ENCODE measurements around the gene TRIM33. TPM values are rescaled to one million over a fixed set of nuclear protein-coding genes. Genes with fewer than 3 reads are reported as not detected.

TRIM33 gene
- total and polyA plus RNA-seq, 2 of the 8 experiments (the other 6 are each of a cell fraction or from before 2014, with no cell fraction given) = 17.1 to 52.3 TPM

DNA sequence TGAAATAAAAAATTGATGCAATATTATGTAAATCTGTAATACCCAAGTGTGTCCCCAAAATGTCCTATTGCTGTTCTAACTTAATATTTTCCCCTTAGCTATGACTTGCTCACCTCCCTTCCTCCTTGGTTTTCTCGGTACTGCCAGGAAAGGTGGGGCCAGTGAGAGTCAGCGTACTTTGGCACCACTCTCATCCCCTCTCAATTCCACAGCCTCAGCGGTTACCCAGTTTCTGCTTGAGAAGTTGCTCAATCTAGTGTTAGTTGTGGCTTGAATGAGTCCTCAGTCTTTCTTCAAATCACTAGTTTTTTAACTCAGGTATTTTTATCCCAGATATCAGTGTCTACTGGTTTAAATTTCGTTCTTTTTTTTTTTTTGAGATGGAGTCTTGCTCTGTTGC is 38.1 kb upstream of the TRIM33 start (continued):
- TF ChIP-seq, protein P1, sequence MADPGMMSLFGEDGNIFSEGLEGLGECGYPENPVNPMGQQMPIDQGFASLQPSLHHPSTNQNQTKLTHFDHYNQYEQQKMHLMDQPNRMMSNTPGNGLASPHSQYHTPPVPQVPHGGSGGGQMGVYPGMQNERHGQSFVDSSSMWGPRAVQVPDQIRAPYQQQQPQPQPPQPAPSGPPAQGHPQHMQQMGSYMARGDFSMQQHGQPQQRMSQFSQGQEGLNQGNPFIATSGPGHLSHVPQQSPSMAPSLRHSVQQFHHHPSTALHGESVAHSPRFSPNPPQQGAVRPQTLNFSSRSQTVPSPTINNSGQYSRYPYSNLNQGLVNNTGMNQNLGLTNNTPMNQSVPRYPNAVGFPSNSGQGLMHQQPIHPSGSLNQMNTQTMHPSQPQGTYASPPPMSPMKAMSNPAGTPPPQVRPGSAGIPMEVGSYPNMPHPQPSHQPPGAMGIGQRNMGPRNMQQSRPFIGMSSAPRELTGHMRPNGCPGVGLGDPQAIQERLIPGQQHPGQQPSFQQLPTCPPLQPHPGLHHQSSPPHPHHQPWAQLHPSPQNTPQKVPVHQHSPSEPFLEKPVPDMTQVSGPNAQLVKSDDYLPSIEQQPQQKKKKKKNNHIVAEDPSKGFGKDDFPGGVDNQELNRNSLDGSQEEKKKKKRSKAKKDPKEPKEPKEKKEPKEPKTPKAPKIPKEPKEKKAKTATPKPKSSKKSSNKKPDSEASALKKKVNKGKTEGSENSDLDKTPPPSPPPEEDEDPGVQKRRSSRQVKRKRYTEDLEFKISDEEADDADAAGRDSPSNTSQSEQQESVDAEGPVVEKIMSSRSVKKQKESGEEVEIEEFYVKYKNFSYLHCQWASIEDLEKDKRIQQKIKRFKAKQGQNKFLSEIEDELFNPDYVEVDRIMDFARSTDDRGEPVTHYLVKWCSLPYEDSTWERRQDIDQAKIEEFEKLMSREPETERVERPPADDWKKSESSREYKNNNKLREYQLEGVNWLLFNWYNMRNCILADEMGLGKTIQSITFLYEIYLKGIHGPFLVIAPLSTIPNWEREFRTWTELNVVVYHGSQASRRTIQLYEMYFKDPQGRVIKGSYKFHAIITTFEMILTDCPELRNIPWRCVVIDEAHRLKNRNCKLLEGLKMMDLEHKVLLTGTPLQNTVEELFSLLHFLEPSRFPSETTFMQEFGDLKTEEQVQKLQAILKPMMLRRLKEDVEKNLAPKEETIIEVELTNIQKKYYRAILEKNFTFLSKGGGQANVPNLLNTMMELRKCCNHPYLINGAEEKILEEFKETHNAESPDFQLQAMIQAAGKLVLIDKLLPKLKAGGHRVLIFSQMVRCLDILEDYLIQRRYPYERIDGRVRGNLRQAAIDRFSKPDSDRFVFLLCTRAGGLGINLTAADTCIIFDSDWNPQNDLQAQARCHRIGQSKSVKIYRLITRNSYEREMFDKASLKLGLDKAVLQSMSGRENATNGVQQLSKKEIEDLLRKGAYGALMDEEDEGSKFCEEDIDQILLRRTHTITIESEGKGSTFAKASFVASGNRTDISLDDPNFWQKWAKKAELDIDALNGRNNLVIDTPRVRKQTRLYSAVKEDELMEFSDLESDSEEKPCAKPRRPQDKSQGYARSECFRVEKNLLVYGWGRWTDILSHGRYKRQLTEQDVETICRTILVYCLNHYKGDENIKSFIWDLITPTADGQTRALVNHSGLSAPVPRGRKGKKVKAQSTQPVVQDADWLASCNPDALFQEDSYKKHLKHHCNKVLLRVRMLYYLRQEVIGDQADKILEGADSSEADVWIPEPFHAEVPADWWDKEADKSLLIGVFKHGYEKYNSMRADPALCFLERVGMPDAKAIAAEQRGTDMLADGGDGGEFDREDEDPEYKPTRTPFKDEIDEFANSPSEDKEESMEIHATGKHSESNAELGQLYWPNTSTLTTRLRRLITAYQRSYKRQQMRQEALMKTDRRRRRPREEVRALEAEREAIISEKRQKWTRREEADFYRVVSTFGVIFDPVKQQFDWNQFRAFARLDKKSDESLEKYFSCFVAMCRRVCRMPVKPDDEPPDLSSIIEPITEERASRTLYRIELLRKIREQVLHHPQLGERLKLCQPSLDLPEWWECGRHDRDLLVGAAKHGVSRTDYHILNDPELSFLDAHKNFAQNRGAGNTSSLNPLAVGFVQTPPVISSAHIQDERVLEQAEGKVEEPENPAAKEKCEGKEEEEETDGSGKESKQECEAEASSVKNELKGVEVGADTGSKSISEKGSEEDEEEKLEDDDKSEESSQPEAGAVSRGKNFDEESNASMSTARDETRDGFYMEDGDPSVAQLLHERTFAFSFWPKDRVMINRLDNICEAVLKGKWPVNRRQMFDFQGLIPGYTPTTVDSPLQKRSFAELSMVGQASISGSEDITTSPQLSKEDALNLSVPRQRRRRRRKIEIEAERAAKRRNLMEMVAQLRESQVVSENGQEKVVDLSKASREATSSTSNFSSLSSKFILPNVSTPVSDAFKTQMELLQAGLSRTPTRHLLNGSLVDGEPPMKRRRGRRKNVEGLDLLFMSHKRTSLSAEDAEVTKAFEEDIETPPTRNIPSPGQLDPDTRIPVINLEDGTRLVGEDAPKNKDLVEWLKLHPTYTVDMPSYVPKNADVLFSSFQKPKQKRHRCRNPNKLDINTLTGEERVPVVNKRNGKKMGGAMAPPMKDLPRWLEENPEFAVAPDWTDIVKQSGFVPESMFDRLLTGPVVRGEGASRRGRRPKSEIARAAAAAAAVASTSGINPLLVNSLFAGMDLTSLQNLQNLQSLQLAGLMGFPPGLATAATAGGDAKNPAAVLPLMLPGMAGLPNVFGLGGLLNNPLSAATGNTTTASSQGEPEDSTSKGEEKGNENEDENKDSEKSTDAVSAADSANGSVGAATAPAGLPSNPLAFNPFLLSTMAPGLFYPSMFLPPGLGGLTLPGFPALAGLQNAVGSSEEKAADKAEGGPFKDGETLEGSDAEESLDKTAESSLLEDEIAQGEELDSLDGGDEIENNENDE (IDR thresholded peaks at IDR 0.05; ENCODE audit: insufficient replicate concordance, low read length) = no peak
- TF ChIP-seq ZNF274 (IDR thresholded peaks at IDR 0.05; ENCODE audit: borderline replicate concordance, extremely low read depth, low read length) (no peak), GTF2F1 (IDR thresholded peaks at IDR 0.05; ENCODE audit: borderline replicate concordance, low read depth, low read length) (no peak), KDM4A (IDR thresholded peaks at IDR 0.05; ENCODE audit: low read depth, low read length, severe bottlenecking) (no peak), SIRT6 (IDR thresholded peaks at IDR 0.05; ENCODE audit: low read length) (no peak), EP300 (IDR thresholded peaks at IDR 0.05; ENCODE audit: borderline replicate concordance in 1 of 2, low read depth in 2 of 2, low read length in 2 of 2) (no peak), YY1 (IDR thresholded peaks at IDR 0.05; ENCODE audit: low read depth, low read length) (no peak)
